Neural cell (in vitro differentiated cells): Measurements from ENCODE around the gene DUSP22. TPM values are rescaled to one million over a fixed set of nuclear protein-coding genes. Genes with fewer than 3 reads are reported as not detected.

Source experiments
- H2AFZ ChIP-seq: fragments of 200-600, 300-800 bp; sonication (generic), shearing (Covaris generic); 2 replicates; pipeline ENCODE4 v1.6.0; 2014; ENCODE audit warnings: low read depth, mild to moderate bottlenecking, antibody characterized with exemption, low read length, moderate library complexity
- H3F3A ChIP-seq: fragments of 200-600 bp; shearing (Covaris generic); 2 replicates; pipeline ENCODE4 v1.6.1; 2016; ENCODE audit warnings: mild to moderate bottlenecking, moderate library complexity, mixed read lengths, antibody characterized with exemption, low read length; ENCODE audit not compliant: insufficient read depth, poor library complexity, severe bottlenecking
- H3K27ac ChIP-seq: fragments of 200-600, 300-800 bp; sonication (generic), shearing (Covaris generic); 2 replicates; pipeline ENCODE4 v1.5.1; 2014; ENCODE audit warnings: mild to moderate bottlenecking, low read length, moderate library complexity
- H3K27me3 ChIP-seq: fragments of 300-800, 200-600 bp; sonication (generic), shearing (Covaris generic); 2 replicates; pipeline ENCODE4 v1.6.0; 2014; ENCODE audit warnings: mild to moderate bottlenecking, low read depth, low read length, moderate library complexity; ENCODE audit not compliant: insufficient read depth
- H3K36me3 ChIP-seq: fragments of 300-800, 200-600 bp; sonication (generic), shearing (Covaris generic); 2 replicates; pipeline ENCODE4 v1.5.1; 2014; ENCODE audit warnings: mild to moderate bottlenecking, antibody characterized with exemption, low read length, moderate library complexity; ENCODE audit not compliant: insufficient read depth
- H3K4me2 ChIP-seq: fragments of 300-800, 200-600 bp; sonication (generic), shearing (Covaris generic); 2 replicates; pipeline ENCODE4 v1.6.0; 2014; ENCODE audit warnings: mild to moderate bottlenecking, low read length
- H3K4me3 ChIP-seq: fragments of 300-800, 200-600 bp; sonication (generic), shearing (Covaris generic); 2 replicates; pipeline ENCODE4 v1.5.1; 2014; ENCODE audit warnings: mild to moderate bottlenecking, low read length, moderate library complexity
- H3K79me2 ChIP-seq: fragments of 200-600 bp; shearing (Covaris generic); replicated peaks from 2 replicates; pipeline ENCODE4 v1.6.0; 2014; ENCODE audit warnings: mild to moderate bottlenecking, low read length, moderate library complexity; ENCODE audit not compliant: insufficient read depth
- H3K9ac ChIP-seq: fragments of 300-800, 200-600 bp; sonication (generic), shearing (Covaris generic); 2 replicates; pipeline ENCODE4 v1.6.1; 2016; ENCODE audit warnings: mild to moderate bottlenecking, low read length, mixed read lengths
- H3K9me2 ChIP-seq: fragments of 200-600 bp; shearing (Covaris generic); 2 replicates; pipeline ENCODE4 v1.6.1; 2016; ENCODE audit warnings: mild to moderate bottlenecking, low read length, mixed read lengths; ENCODE audit not compliant: insufficient read depth
- H3K9me3 ChIP-seq: fragments of 200-600, 300-800 bp; sonication (generic), shearing (Covaris generic); 2 replicates; pipeline ENCODE4 v1.6.1; 2016; ENCODE audit warnings: mild to moderate bottlenecking, mixed run types, low read length, moderate library complexity, mixed read lengths
- H4K20me1 ChIP-seq: fragments of 200-600 bp; shearing (Covaris generic); 2 replicates; pipeline ENCODE4 v1.6.1; 2016; ENCODE audit warnings: mild to moderate bottlenecking, mixed run types; ENCODE audit not compliant: insufficient read depth
- EP300 ChIP-seq: fragments of 450-650 bp; conservative IDR thresholded peaks from 2 replicates; pipeline ENCODE4 v1.6.1; 2014; ENCODE audit warnings: antibody characterized with exemption, mild to moderate bottlenecking, moderate library complexity; ENCODE audit not compliant: poor library complexity, severe bottlenecking
- MXI1 ChIP-seq: fragments of 450-650 bp; conservative IDR thresholded peaks from 2 replicates; pipeline ENCODE4 v1.6.1; 2014; ENCODE audit warnings: antibody characterized with exemption, mild to moderate bottlenecking; ENCODE audit not compliant: poor library complexity, severe bottlenecking
- POLR2AphosphoS5 ChIP-seq: IDR thresholded peaks from 2 replicates; pipeline ENCODE4 v1.6.1; 2012
- RAD21 ChIP-seq: fragments of 450-650 bp; conservative IDR thresholded peaks from 2 replicates; pipeline ENCODE4 v1.6.1; 2014; ENCODE audit warnings: antibody characterized with exemption, mild to moderate bottlenecking, moderate library complexity
- SMC3 ChIP-seq: fragments of 450-650 bp; conservative IDR thresholded peaks from 2 replicates; pipeline ENCODE4 v1.6.1; 2014; ENCODE audit warnings: antibody characterized with exemption, mild to moderate bottlenecking, moderate library complexity; ENCODE audit not compliant: poor library complexity
- TAF1 ChIP-seq: IDR thresholded peaks from 2 replicates; pipeline ENCODE4 v1.6.1; 2012; ENCODE audit warnings: low read depth
- polyA plus RNA-seq: library from polyadenylated mRNA; depleted of rRNA; stranded (reverse); fragments of >200 nt; gene quantifications from 2 replicates; pipeline ENCODE4 v1.2.3, GENCODE V29; 2014
- TF ChIP-seq, protein P1 (sequence below): fragments of 450-650 bp; IDR thresholded peaks from 2 replicates; pipeline ENCODE4 v1.5.1; 2014; ENCODE audit warnings: antibody characterized with exemption, mild to moderate bottlenecking, moderate library complexity; ENCODE audit not compliant: poor library complexity, severe bottlenecking

The DUSP22 gene
- polyA plus RNA-seq, 1 donor from 2014 or later, result 24.9 TPM

DNA sequence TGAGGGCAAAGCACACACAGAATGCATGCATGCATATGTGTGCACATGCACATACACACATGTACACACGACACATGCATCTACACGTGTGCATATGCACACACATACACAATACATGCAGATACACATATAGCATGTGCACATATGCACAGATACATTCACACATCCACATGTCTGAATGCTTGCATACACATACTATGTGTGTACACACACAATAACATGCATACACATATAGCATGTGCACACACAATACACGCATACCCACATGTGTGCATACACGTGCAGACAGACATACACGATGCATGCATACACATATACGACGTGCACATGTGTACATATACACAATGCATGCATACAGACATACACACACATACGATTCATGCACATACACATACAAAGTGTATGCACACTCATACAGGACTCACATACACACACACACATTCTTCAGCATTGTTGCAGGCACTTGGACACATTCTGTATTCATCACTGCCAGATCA is 75.1 kb downstream of the DUSP22 start:
- no peak overlapping the region for H2AFZ ChIP-seq
- no peaks in the 10 kb centered on the region for H3K9me2 ChIP-seq
- no peaks in the 10 kb centered on the region for H4K20me1 ChIP-seq
- H3K79me2 ChIP-seq, result no peaks in the 10 kb centered on the region
- no peak overlapping the region for H3K4me3 ChIP-seq
- TF ChIP-seq, protein P1, sequence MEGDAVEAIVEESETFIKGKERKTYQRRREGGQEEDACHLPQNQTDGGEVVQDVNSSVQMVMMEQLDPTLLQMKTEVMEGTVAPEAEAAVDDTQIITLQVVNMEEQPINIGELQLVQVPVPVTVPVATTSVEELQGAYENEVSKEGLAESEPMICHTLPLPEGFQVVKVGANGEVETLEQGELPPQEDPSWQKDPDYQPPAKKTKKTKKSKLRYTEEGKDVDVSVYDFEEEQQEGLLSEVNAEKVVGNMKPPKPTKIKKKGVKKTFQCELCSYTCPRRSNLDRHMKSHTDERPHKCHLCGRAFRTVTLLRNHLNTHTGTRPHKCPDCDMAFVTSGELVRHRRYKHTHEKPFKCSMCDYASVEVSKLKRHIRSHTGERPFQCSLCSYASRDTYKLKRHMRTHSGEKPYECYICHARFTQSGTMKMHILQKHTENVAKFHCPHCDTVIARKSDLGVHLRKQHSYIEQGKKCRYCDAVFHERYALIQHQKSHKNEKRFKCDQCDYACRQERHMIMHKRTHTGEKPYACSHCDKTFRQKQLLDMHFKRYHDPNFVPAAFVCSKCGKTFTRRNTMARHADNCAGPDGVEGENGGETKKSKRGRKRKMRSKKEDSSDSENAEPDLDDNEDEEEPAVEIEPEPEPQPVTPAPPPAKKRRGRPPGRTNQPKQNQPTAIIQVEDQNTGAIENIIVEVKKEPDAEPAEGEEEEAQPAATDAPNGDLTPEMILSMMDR, result no peak
- TF ChIP-seq RAD21 (no peak), MXI1 (no peak), TAF1 (no peak), EP300 (no peak), SMC3 (no peak)
- no peaks in the 10 kb centered on the region for H3F3A ChIP-seq
- no peaks in the 10 kb centered on the region for H3K36me3 ChIP-seq
- peaks cover 15% of the 10 kb centered on the region for H3K9me3 ChIP-seq
- H3K9ac ChIP-seq, result no peak overlapping the region
- H3K27me3 ChIP-seq, result no peaks in the 10 kb centered on the region
- H3K4me2 ChIP-seq, result no peak overlapping the region
- H3K27ac ChIP-seq, result no peak overlapping the region

DNA sequence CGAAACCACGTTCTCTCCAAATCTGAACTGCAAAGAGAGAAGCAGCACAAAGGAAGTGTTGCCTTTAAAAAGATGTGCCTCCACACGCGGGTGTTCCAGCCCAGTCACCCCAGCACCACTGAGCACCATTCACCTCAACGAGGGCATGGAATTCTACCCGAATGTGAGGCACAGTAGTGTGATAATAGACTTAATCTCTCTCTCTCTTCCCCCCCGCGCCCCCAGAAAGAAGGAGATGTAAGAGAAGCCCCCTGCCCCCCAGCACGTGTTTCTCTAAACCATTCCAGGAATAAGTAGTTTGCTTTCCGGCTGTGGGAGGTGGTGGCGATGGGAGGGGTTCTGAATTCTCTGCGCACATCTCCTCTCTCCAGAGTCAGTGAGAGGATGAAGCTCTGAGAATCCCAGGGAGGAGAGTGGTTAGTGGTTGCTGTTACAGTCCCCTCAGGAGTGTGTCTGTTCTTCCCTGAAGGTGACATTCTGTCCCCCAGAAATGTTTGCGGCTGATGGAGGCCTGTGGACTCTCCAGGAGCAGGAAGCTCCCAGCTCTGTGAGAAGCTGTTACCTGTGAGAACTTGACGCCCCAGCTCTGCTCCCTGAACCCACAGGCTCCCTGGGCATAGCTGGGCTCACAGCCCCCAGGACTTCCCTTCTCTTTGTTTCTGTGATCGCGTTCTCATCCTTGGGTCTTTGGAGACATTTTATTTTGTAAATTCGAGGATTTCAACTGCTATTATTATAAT is 75.8 kb downstream of the DUSP22 start:
- no peak overlapping the region for H2AFZ ChIP-seq
- H4K20me1 ChIP-seq, result no peaks in the 10 kb centered on the region
- peaks cover 15% of the 10 kb centered on the region for H3K9me3 ChIP-seq
- no peaks in the 10 kb centered on the region for H3K27me3 ChIP-seq
- H3F3A ChIP-seq, result no peaks in the 10 kb centered on the region
- H3K4me3 ChIP-seq, result no peak overlapping the region
- no peaks in the 10 kb centered on the region for H3K36me3 ChIP-seq
- H3K79me2 ChIP-seq, result no peaks in the 10 kb centered on the region
- TF ChIP-seq SMC3, result no peak
- TF ChIP-seq, protein P1, result no peak
- H3K4me2 ChIP-seq, result no peak overlapping the region
- no peaks in the 10 kb centered on the region for H3K9me2 ChIP-seq
- no peak overlapping the region for H3K27ac ChIP-seq
- no peak overlapping the region for H3K9ac ChIP-seq

DNA sequence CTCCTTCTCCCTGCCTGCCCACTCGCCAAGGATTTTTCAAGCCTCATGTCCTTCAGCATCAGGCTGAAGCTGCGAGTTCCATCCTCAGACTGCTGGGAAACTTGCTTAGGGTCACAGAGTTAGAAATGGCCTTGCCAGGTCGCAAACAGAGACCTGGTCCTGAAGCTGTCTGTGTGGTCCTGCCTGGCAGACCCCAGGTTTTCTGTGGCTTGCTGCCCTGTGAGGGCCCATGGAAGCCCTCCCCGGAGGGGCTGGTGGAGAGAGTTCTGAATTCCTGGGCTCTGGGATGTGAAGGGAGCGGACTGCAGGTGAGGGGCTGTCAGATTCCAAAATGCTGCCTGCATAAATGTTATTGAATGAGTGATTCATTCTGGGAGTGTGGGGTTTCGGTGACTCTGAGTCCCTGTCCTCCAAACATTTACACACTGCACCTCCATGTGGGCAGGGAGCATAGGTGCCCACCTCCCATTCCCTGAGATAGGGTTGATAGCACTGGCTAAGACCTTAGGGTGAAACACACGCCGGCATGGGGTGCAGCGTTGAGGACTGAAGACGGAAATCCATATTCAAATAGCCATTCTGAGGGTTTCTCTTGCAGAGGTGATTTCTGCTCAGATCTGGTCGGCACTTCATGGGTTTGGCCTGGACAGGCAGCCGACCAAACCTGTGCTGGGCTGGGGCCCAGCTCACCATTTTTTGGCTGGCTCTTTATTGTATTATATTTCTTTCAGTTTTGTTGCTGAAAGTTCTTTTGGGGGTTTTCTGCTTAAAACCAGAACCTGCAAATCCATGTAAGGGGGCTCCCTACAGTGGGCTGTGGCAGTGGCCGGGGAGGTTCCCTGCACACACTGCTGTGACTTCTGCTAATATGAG is 77.5 kb downstream of the DUSP22 start:
- H3F3A ChIP-seq, result no peaks in the 10 kb centered on the region
- no peaks in the 10 kb centered on the region for H4K20me1 ChIP-seq
- no peak overlapping the region for H3K4me2 ChIP-seq
- TF ChIP-seq MXI1, result no peak
- no peak for TF ChIP-seq EP300
- no peak for TF ChIP-seq RAD21
- no peak for TF ChIP-seq POLR2AphosphoS5
- H3K9ac ChIP-seq, result no peak overlapping the region
- H3K9me3 ChIP-seq, result peaks cover 8% of the 10 kb centered on the region
- no peaks in the 10 kb centered on the region for H3K79me2 ChIP-seq
- H3K4me3 ChIP-seq, result no peak overlapping the region
- H3K27ac ChIP-seq, result no peak overlapping the region
- no peak overlapping the region for H2AFZ ChIP-seq
- no peaks in the 10 kb centered on the region for H3K9me2 ChIP-seq
- H3K36me3 ChIP-seq, result no peaks in the 10 kb centered on the region
- no peaks in the 10 kb centered on the region for H3K27me3 ChIP-seq
